Endothelial cell of umbilical vein (primary cell): Measurements from ENCODE around the gene CTBP1. TPM values are rescaled to one million over a fixed set of nuclear protein-coding genes. Genes with fewer than 3 reads are reported as not detected.

Experiments
- BruUV-seq: library from RNA; stranded (reverse); fragments of 400-500 nt; replicated peaks from 2 replicates; lab custom pipeline; 2021; lab: Mats Ljungman, UMichigan
- CTCF ChIA-PET: fragments of 300-600, 350-600 bp; sonication (Branson Sonifier 250); formaldehyde crosslinking; loops from one replicate; lab custom pipeline; 2021; ENCODE audit warnings: antibody characterized with exemption, inconsistent platforms; lab: Charles Lee
- POLR2A ChIA-PET: fragments of 300-600, 350-600 bp; sonication (Branson Sonifier 250); formaldehyde crosslinking; loops from one replicate; lab custom pipeline; 2021; ENCODE audit warnings: antibody characterized with exemption, inconsistent platforms; lab: Charles Lee
- DNase-seq: peaks from one replicate; pipeline ENCODE4 v3.0.0-alpha.2; 2011; ENCODE audit warnings: low read depth, low spot score
- FAIRE-seq: peaks from 2 replicates; lab custom pipeline; 2011; peaks lifted over from hg19 to GRCh38; lab: Jason Lieb, UNC
- H2AFZ ChIP-seq: 2 replicates; pipeline ENCODE4 v1.6.0; 2012; ENCODE audit warnings: low read depth, low read length, control low read depth, inconsistent platforms
- H3K27ac ChIP-seq: 2 replicates; pipeline ENCODE4 v1.5.1; 2011; ENCODE audit warnings: low read depth, mild to moderate bottlenecking, control low read depth, low read length, moderate library complexity; ENCODE audit not compliant: insufficient read depth
- H3K27me3 ChIP-seq, 2 experiments: 2 replicates each; pipeline versions ENCODE4 v1.6.0 to v1.6.1; 2011; ENCODE audit warnings: low read length in 2 of 2, mixed read lengths in 1 of 2; ENCODE audit not compliant: control insufficient read depth in 2 of 2, insufficient read depth in 2 of 2
- H3K36me3 ChIP-seq, 2 experiments: 2 replicates in 1 of 2; 3 replicates in 1 of 2; pipeline ENCODE4 v1.5.1; 2011; ENCODE audit warnings: low read length in 2 of 2, mild to moderate bottlenecking in 1 of 2, moderate library complexity in 1 of 2; ENCODE audit not compliant: control insufficient read depth in 2 of 2, insufficient read depth in 2 of 2; ENCODE audit errors: extremely low read depth in 1 of 2
- H3K4me1 ChIP-seq: 3 replicates; pipeline ENCODE4 v1.5.1; 2011; ENCODE audit warnings: mild to moderate bottlenecking, low read length; ENCODE audit not compliant: control insufficient read depth, insufficient read depth; ENCODE audit errors: extremely low read depth
- H3K4me2 ChIP-seq: 2 replicates; pipeline ENCODE4 v1.6.1; 2011; ENCODE audit warnings: low read length, control low read depth, mixed read lengths; ENCODE audit not compliant: insufficient read depth
- H3K4me3 ChIP-seq, 3 experiments: fragments of 200-600 bp in 1 of 3; sonication (generic), shearing (Covaris generic) in 1 of 3; replicated peaks in 1 of 3; 2 replicates each; pipeline ENCODE4 v1.5.1; 2011 to 2016; ENCODE audit warnings: control low read depth in 3 of 3, low read length in 3 of 3, mild to moderate bottlenecking in 2 of 3, inconsistent platforms in 1 of 3, low read depth in 1 of 3, moderate library complexity in 1 of 3; ENCODE audit not compliant: insufficient read depth in 1 of 3
- H3K79me2 ChIP-seq: 2 replicates; pipeline ENCODE4 v1.6.0; 2012; ENCODE audit warnings: low read length, inconsistent platforms; ENCODE audit not compliant: control insufficient read depth, insufficient read depth
- H3K9ac ChIP-seq: replicated peaks from 2 replicates; pipeline ENCODE3; 2011; ENCODE audit warnings: low read length, control low read depth; ENCODE audit not compliant: insufficient read depth; ENCODE audit errors: extremely low read depth
- H3K9me1 ChIP-seq: replicated peaks from 3 replicates; pipeline ENCODE4 v1.6.0; 2011; ENCODE audit warnings: mild to moderate bottlenecking, low read length; ENCODE audit not compliant: control insufficient read depth, insufficient read depth; ENCODE audit errors: extremely low read depth
- H3K9me3 ChIP-seq: replicated peaks from 2 replicates; pipeline ENCODE4 v1.5.1; 2012; ENCODE audit warnings: low read length, inconsistent platforms; ENCODE audit not compliant: control insufficient read depth, insufficient read depth
- H4K20me1 ChIP-seq: replicated peaks from 2 replicates; pipeline ENCODE3; 2011; ENCODE audit warnings: mild to moderate bottlenecking, low read length; ENCODE audit not compliant: control insufficient read depth, insufficient read depth; ENCODE audit errors: extremely low read depth
- EZH2 ChIP-seq: IDR thresholded peaks from 2 replicates; pipeline ENCODE4 v1.6.1; 2012; ENCODE audit warnings: borderline replicate concordance, low read depth, mild to moderate bottlenecking, moderate library complexity, low read length, inconsistent platforms; ENCODE audit not compliant: severe bottlenecking
- FOS ChIP-seq: IDR thresholded peaks from 2 replicates; pipeline ENCODE4 v1.6.1; 2011; ENCODE audit warnings: mild to moderate bottlenecking, low read length, moderate library complexity, borderline replicate concordance; ENCODE audit not compliant: insufficient read depth
- GATA2 ChIP-seq: IDR thresholded peaks from 2 replicates; pipeline ENCODE4 v1.7.0; 2011; ENCODE audit warnings: low read depth, mild to moderate bottlenecking, moderate library complexity, mixed read lengths, low read length; ENCODE audit not compliant: insufficient read length, insufficient read depth
- JUN ChIP-seq: IDR thresholded peaks from 2 replicates; pipeline ENCODE4 v1.6.1; 2011; ENCODE audit warnings: borderline replicate concordance, low read depth; ENCODE audit not compliant: insufficient read length, insufficient read depth
- MYC ChIP-seq: IDR thresholded peaks from one replicate; pipeline ENCODE4 v1.6.1; 2011; ENCODE audit warnings: mild to moderate bottlenecking, low read depth, low read length
- POLR2A ChIP-seq: IDR thresholded peaks from 2 replicates; pipeline ENCODE4 v1.6.1; 2012; ENCODE audit warnings: low read depth, mild to moderate bottlenecking, control low read depth, low read length
- POLR2AphosphoS5 ChIP-seq: IDR thresholded peaks from 2 replicates; pipeline ENCODE4 v1.6.1; 2012; ENCODE audit warnings: low read depth, mild to moderate bottlenecking, control low read depth, low read length, moderate library complexity; ENCODE audit not compliant: insufficient read depth
- dilution Hi-C: fragments of 300-500 bp; cut with MboI; formaldehyde crosslinking; loops from one replicate; pipeline ENCODE4 v1.15.0; 2019; ENCODE audit warnings: low sequenced_read_pairs; ENCODE audit not compliant: extremely low pct_ligation_motif_present
- intact Hi-C: fragments of 100-400 bp; cut with micrococcal nuclease; formaldehyde crosslinking; loops from one replicate; pipeline ENCODE4 v1.10.0; 2022
- polyA plus RNA-seq, 4 experiments: library from polyadenylated mRNA; depleted of rRNA in 3 of 4; stranded (reverse) in 3 of 4; unstranded in 1 of 4; fragments of >200 nt; gene quantifications; 2 replicates each; pipeline versions ENCODE4 v1.2.1 to v1.2.3, GENCODE V29; 2011 to 2012; ENCODE audit warnings: missing spikeins in 1 of 4
- total RNA-seq: library from RNA; stranded (reverse); gene quantifications from 2 replicates; pipeline ENCODE4 v1.2.3, GENCODE V29; 2021
- TF ChIP-seq, protein P1 (sequence below), 2 donors: IDR thresholded peaks; 1 replicate in 1 of 2; 2 replicates in 1 of 2; pipeline ENCODE4 v1.5.1; 2011; ENCODE audit warnings: low read length in 2 of 2, mild to moderate bottlenecking in 2 of 2, moderate library complexity in 2 of 2, control low read depth in 1 of 2, inconsistent platforms in 1 of 2, low read depth in 1 of 2; ENCODE audit not compliant: insufficient read depth in 1 of 2; ENCODE audit errors: extremely low read depth in 1 of 2
- TF ChIP-seq, protein P2 (sequence below): IDR thresholded peaks from 2 replicates; pipeline ENCODE4 v1.6.1; 2011; ENCODE audit not compliant: insufficient read depth, insufficient read length

Gene CTBP1
- total and polyA plus RNA-seq, 2 donors (not counting 3 experiments of a cell fraction or from before 2014, with no cell fraction given): 165 to 167 TPM

- Histone ChIP-seq H3K27ac (no peak overlapping the region), H3K79me2 (peaks cover 13% of the 10 kb centered on the region), H3K9me3 (no peaks in the 10 kb centered on the region), H3K36me3 (no peaks in the 10 kb centered on the region), H4K20me1 (no peaks in the 10 kb centered on the region), H3K4me1 (peaks cover 12% of the 10 kb centered on the region), H3K9me1 (no peaks in the 10 kb centered on the region), H3K4me3 (no peak overlapping the region), H2AFZ (no peak overlapping the region), H3K9ac (no peak overlapping the region), H3K27me3 (no peaks in the 10 kb centered on the region), H3K4me2 (no peak overlapping the region)
- dilution Hi-C loops (no loop called here), intact Hi-C loops (no loop called here)
- ChIA-PET CTCF (interaction anchor here (0.9 kb wide), 1 partner anchor 18 kb away, joined by 4 read pairs; no protein-coding TSS in a partner anchor), POLR2A (no interaction called here)
- BruUV-seq: no TSS peak
- DNase-seq: no peak
- TF ChIP-seq MYC (no peak), GATA2 (no peak), FOS (no peak), JUN (no peak), POLR2AphosphoS5 (no peak), POLR2A (no peak), EZH2 (no peak)
- TF ChIP-seq, protein P1, sequence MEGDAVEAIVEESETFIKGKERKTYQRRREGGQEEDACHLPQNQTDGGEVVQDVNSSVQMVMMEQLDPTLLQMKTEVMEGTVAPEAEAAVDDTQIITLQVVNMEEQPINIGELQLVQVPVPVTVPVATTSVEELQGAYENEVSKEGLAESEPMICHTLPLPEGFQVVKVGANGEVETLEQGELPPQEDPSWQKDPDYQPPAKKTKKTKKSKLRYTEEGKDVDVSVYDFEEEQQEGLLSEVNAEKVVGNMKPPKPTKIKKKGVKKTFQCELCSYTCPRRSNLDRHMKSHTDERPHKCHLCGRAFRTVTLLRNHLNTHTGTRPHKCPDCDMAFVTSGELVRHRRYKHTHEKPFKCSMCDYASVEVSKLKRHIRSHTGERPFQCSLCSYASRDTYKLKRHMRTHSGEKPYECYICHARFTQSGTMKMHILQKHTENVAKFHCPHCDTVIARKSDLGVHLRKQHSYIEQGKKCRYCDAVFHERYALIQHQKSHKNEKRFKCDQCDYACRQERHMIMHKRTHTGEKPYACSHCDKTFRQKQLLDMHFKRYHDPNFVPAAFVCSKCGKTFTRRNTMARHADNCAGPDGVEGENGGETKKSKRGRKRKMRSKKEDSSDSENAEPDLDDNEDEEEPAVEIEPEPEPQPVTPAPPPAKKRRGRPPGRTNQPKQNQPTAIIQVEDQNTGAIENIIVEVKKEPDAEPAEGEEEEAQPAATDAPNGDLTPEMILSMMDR (IDR thresholded peaks at IDR 0.05; ENCODE audit: extremely low read depth in 1 of 2, insufficient read depth in 1 of 2, low read depth in 1 of 2, low read length in 2 of 2): no peak
- TF ChIP-seq, protein P2, sequence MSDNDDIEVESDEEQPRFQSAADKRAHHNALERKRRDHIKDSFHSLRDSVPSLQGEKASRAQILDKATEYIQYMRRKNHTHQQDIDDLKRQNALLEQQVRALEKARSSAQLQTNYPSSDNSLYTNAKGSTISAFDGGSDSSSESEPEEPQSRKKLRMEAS: no peak
- no peak for FAIRE-seq
Measured at GRCh38 chr4:1285790-1286553, 37.0 kb upstream of the CTBP1 start.
